HAP-1 (cell line): ENCODE measurements around the gene PEPD.

Experiments used
- DNase-seq, 2 experiments: peaks; one replicate each; pipeline ENCODE4 v3.0.0-alpha.2; 2016 to 2020; ENCODE audit warnings: low spot score in 2 of 2
- H3K27me3 ChIP-seq: fragments of 250-450 bp; sonication (Bioruptor Pico); 2 replicates; pipeline ENCODE4 v1.5.1; 2020; ENCODE audit warnings: low read depth, mild to moderate bottlenecking, moderate library complexity
- H3K36me3 ChIP-seq: fragments of 250-450 bp; sonication (Bioruptor Pico); replicated peaks from 2 replicates; pipeline ENCODE4 v1.5.1; 2020; ENCODE audit warnings: mild to moderate bottlenecking
- H3K4me1 ChIP-seq: fragments of 250-450 bp; sonication (Bioruptor Pico); 2 replicates; pipeline ENCODE4 v1.5.1; 2020; ENCODE audit warnings: mild to moderate bottlenecking
- H3K4me3 ChIP-seq: fragments of 250-450 bp; sonication (Bioruptor Pico); 2 replicates; pipeline ENCODE4 v1.5.1; 2020; ENCODE audit warnings: mild to moderate bottlenecking, moderate library complexity
- H3K9me3 ChIP-seq: fragments of 250-450 bp; sonication (Bioruptor Pico); 2 replicates; pipeline ENCODE4 v1.5.1; 2020; ENCODE audit warnings: mild to moderate bottlenecking, moderate library complexity
- in situ Hi-C: fragments of 300-500 bp; cut with MboI; formaldehyde crosslinking; loops from 3 replicates; pipeline ENCODE4 v1.14.3; 2020; ENCODE audit warnings: low sequenced_read_pairs, inconsistent platforms, mixed read lengths

PEPD gene

GRCh38 chr19:33418461-33418860 is 103.1 kb downstream of the PEPD start:
- no peak for DNase-seq
- Histone ChIP-seq H3K4me3 (no peak overlapping the region), H3K4me1 (no peaks in the 10 kb centered on the region), H3K36me3 (no peaks in the 10 kb centered on the region), H3K9me3 (no peaks in the 10 kb centered on the region), H3K27me3 (no peaks in the 10 kb centered on the region)
- in situ Hi-C loops, result no loop called here

GRCh38 chr19:33417751-33418150 is 103.8 kb downstream of the PEPD start:
- no peaks in the 10 kb centered on the region for H3K9me3 ChIP-seq
- no peak for DNase-seq
- H3K4me1 ChIP-seq, result no peaks in the 10 kb centered on the region
- no peaks in the 10 kb centered on the region for H3K27me3 ChIP-seq
- H3K4me3 ChIP-seq, result no peak overlapping the region
- no peaks in the 10 kb centered on the region for H3K36me3 ChIP-seq
- in situ Hi-C loops, result no loop called here

GRCh38 chr19:33416307-33417215 is 105.0 kb downstream of the PEPD start:
- no peaks in the 10 kb centered on the region for H3K9me3 ChIP-seq
- H3K4me3 ChIP-seq, result no peak overlapping the region
- no peaks in the 10 kb centered on the region for H3K27me3 ChIP-seq
- DNase-seq, result peak; percentile 67 to 90
- no peaks in the 10 kb centered on the region for H3K36me3 ChIP-seq
- H3K4me1 ChIP-seq, result no peaks in the 10 kb centered on the region
- in situ Hi-C loops, result no loop called here

DNA sequence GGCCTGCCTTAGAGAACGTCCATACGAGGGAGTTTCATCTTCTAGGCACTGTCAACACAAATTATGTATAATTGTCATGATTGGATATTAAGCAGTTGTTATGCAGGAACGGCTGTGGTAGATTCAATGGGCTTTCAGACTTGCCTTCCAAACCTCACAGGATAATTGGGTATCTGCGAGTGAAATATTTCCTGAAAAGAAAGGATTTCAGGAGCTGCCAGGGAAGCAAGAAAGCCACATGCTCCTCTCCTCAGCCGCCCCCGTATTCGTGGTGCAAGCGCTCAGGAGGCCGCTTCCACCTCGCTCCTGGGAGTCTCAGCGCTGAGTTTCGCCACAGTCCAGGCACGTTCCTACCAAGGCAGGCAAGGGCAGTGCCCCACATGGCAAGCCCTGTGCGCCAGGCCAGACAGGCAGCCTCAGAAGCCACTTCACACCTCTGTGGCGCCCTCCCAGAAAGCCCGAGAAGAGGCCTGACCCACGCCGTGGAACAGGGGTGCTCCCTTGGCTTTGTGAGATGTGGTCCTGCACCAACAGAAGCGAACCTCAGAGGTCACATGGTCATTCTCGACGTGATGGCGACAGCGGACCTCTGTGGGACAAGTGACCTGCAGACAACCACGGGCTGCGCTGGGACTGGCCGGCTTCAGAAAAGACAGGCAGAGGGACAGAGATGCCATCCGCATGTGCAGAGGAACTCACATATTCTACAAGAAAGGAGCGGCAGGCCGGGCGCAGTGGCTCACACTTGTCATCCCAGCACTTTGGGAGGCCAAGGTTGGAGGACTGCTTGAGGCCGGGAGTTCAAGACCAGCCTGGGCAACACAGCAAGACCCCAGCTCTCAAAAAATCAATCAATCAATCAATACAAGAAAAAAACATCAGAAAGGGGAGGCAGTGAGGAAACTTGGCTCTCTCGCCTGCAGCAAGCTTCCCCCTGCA is 106.7 kb downstream of the PEPD start:
- no peak for DNase-seq
- H3K27me3 ChIP-seq, result no peaks in the 10 kb centered on the region
- no peaks in the 10 kb centered on the region for H3K4me1 ChIP-seq
- H3K9me3 ChIP-seq, result no peaks in the 10 kb centered on the region
- no peak overlapping the region for H3K4me3 ChIP-seq
- in situ Hi-C loops, result no loop called here
- H3K36me3 ChIP-seq, result no peaks in the 10 kb centered on the region

- H3K4me1 ChIP-seq, result no peaks in the 10 kb centered on the region
- no peaks in the 10 kb centered on the region for H3K27me3 ChIP-seq
- DNase-seq, result no peak
- no peaks in the 10 kb centered on the region for H3K36me3 ChIP-seq
- no peak overlapping the region for H3K4me3 ChIP-seq
- H3K9me3 ChIP-seq, result no peaks in the 10 kb centered on the region
- in situ Hi-C loops, result no loop called here
Observed at GRCh38 chr19:33413868-33414666, 107.5 kb downstream of the PEPD start.

- no peaks in the 10 kb centered on the region for H3K9me3 ChIP-seq
- H3K27me3 ChIP-seq, result no peaks in the 10 kb centered on the region
- H3K4me3 ChIP-seq, result no peak overlapping the region
- no peaks in the 10 kb centered on the region for H3K36me3 ChIP-seq
- H3K4me1 ChIP-seq, result no peaks in the 10 kb centered on the region
- DNase-seq, result no peak
- in situ Hi-C loops, result no loop called here
Observed at GRCh38 chr19:33413426-33413725, 108.2 kb downstream of the PEPD start.

GRCh38 chr19:33412601-33413425 is 108.8 kb downstream of the PEPD start:
- H3K4me3 ChIP-seq, result no peak overlapping the region
- H3K36me3 ChIP-seq, result no peaks in the 10 kb centered on the region
- in situ Hi-C loops, result no loop called here
- no peaks in the 10 kb centered on the region for H3K27me3 ChIP-seq
- DNase-seq, result no peak
- H3K9me3 ChIP-seq, result no peaks in the 10 kb centered on the region
- H3K4me1 ChIP-seq, result no peaks in the 10 kb centered on the region

DNA sequence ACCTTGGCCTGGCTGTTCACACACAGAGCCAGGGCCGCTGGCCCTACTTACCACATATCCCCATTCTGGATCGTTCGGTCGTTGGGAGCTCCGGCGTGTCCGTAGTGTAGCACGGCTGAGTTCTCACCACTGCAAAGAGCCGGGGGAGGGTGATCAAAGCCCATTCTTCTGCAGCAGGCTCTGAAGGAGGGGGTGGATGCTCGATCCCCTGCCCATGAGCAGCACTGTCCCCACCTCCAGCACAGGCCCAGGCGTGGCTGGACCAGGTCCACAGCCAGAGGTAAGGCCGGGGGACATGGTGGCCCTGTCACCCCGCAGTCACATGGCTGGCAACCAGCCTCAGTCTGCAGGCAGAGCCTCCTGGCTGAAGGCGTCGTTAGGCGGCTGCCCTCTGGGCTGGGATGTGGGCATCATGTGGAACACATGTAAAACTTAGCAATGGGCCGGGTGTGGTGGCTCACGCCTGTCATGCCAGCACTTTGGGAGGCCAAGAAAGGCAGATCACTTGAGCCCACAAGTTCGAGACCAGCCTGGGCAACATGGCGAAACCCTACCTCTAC is 109.9 kb downstream of the PEPD start:
- H3K27me3 ChIP-seq, result no peaks in the 10 kb centered on the region
- H3K4me3 ChIP-seq, result no peak overlapping the region
- no peaks in the 10 kb centered on the region for H3K9me3 ChIP-seq
- H3K36me3 ChIP-seq, result no peaks in the 10 kb centered on the region
- in situ Hi-C loops, result no loop called here
- no peak for DNase-seq
- no peaks in the 10 kb centered on the region for H3K4me1 ChIP-seq

DNA sequence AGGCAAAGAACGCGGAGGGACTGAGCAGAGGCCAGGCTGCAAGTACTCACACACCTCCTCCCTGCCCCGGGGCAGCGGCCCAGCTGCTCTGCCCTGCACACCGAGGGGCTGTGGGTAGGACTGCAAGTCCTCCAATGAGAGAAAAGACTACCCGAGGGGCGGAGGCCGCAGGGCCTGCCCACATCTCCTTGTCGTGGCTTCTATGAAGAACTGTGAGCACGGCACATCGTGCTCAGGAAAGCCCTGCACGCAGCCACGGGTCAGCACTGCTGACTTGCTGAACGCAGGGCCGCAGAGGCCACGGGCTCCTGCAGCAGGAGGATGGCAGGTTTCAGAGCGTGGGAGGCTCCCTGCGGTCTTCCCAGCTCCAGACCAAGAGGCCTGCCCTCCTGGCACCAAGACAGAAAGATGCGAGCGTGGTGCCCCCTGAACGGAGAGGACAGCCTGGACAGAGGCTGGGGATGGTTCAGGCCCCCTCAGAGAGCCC is 110.6 kb downstream of the PEPD start:
- H3K9me3 ChIP-seq, result no peaks in the 10 kb centered on the region
- no peaks in the 10 kb centered on the region for H3K27me3 ChIP-seq
- no peak overlapping the region for H3K4me3 ChIP-seq
- DNase-seq, result no peak
- no peaks in the 10 kb centered on the region for H3K4me1 ChIP-seq
- in situ Hi-C loops, result no loop called here
- H3K36me3 ChIP-seq, result no peaks in the 10 kb centered on the region

DNA sequence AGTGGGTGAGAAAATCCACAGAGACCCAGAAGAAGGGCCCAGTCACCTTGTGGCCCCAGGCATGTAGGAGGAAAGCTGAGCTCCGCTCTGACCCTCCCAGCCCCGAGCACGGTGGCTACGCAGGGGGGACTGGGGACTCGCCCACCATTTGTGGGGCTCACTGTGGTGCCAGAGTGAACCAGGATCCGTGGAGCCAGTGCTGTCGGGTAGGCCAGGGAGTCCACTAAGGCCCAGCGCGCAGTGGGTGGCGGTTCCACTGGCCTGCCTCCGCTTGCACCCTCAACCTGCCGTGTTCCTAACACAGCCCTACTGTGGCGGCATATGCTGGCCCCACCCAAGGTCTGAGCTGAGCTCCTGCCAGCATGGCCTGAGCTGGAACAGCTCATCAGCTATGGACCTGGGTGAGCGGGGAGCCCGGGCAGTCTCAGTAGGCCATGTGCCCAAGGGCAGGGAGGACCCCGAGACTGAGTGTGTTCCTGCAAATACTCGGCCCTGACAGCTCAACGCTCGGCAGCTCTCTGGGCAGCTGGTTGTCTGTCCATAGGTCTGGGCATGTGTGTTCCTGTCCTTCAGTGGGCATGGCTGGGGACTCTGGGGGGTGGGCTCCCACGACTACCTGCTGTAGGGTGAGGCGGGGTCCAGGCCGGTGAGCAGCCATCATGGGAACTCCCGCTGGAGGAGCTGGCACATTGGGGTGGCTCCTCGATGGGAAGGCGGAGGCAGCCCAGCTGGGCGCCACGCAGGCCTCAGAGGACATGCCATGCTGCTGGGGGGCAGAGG is 111.5 kb downstream of the PEPD start:
- Histone ChIP-seq H3K9me3 (no peaks in the 10 kb centered on the region), H3K27me3 (no peaks in the 10 kb centered on the region), H3K4me1 (no peaks in the 10 kb centered on the region), H3K4me3 (no peak overlapping the region), H3K36me3 (no peaks in the 10 kb centered on the region)
- in situ Hi-C loops, result loop anchor here (5.0 kb wide), 1 partner anchor 173 kb away; no protein-coding TSS in a partner anchor
- DNase-seq, result no peak

GRCh38 chr19:33408538-33409434 is 112.8 kb downstream of the PEPD start:
- in situ Hi-C loops, result loop anchor here (5.0 kb wide), 1 partner anchor 171 kb away; no protein-coding TSS in a partner anchor
- DNase-seq, result no peak
- H3K27me3 ChIP-seq, result no peaks in the 10 kb centered on the region
- no peak overlapping the region for H3K4me3 ChIP-seq
- H3K9me3 ChIP-seq, result no peaks in the 10 kb centered on the region
- no peaks in the 10 kb centered on the region for H3K4me1 ChIP-seq
- H3K36me3 ChIP-seq, result no peaks in the 10 kb centered on the region
